Colonic mucosa (tissue), 4 donors: ENCODE results near the gene CER1. TPM values are rescaled to one million over a fixed set of nuclear protein-coding genes. Genes with fewer than 3 reads are reported as not detected.

Experiments
- DNase-seq: peaks from one replicate; pipeline ENCODE4 v3.0.0-alpha.2; 2020
- H3K27ac ChIP-seq: fragments of 200-600 bp; one replicate; pipeline ENCODE4 v1.8.0; 2021
- H3K27me3 ChIP-seq: fragments of 200-600 bp; one replicate; pipeline ENCODE4 v1.8.0; 2021
- H3K36me3 ChIP-seq: fragments of 200-600 bp; one replicate; pipeline ENCODE4 v1.8.0; 2021
- H3K4me1 ChIP-seq: fragments of 200-600 bp; one replicate; pipeline ENCODE4 v1.8.0; 2021; ENCODE audit warnings: mild to moderate bottlenecking
- H3K4me3 ChIP-seq: fragments of 200-600 bp; one replicate; pipeline ENCODE4 v1.8.0; 2021
- H3K9ac ChIP-seq, 2 donors: one replicate each; pipeline ENCODE4 v1.7.0; 2013; ENCODE audit warnings: control low read depth in 2 of 2, low read depth in 2 of 2, low read length in 2 of 2
- H3K9me3 ChIP-seq: fragments of 200-600 bp; one replicate; pipeline ENCODE4 v1.8.0; 2021
- CTCF ChIP-seq: fragments of 200-600 bp; IDR thresholded peaks from one replicate; pipeline ENCODE4 v1.8.0; 2022; ENCODE audit warnings: antibody characterized with exemption, mild to moderate bottlenecking
- intact Hi-C: fragments of 100-400 bp; cut with DNase I; formaldehyde crosslinking; loops from one replicate; pipeline ENCODE4 v1.14.1; 2022
- total RNA-seq, 2 donors: library from RNA; stranded (reverse); fragmentation: NEBNext Ultra II Directional in 1 of 2; extraction: Animal tissue kit (Norgen Biotek cat#: 25700) in 1 of 2; gene quantifications; one replicate each; pipeline ENCODE4 v1.2.1, GENCODE V29; 2021
- donor health status: healthy.
- donor health status: DM: no; HTN: no; CAD: no.
- donor health status: DM: no; HTN: no; CAD: no.

The CER1 gene
- total RNA-seq, 2 donors from 2014 or later: not detected

DNA sequence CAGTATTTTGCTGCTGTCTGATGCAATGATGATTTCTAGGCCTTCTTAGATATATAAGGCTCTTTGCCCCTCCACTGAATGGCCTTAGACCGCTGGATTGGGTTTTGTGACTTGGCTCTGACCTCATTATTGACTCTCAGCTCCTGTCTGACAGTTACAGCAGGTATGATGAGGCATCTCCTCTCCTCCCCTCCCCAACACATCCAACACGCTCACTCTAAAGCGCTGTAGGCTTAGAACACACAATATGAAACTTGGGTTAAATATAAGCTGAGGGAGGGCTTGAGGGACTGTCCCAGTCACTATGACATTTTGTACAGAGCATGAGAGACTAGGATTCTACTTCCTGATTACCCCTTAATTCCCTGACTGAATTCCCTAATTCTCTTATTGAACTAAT, 18.8 kb upstream of the CER1 start:
- H3K9ac ChIP-seq: no peak overlapping the region
- H3K27me3 ChIP-seq: no peaks in the 10 kb centered on the region
- H3K36me3 ChIP-seq: no peaks in the 10 kb centered on the region
- no peak for TF ChIP-seq CTCF
- no peak for DNase-seq
- no peaks in the 10 kb centered on the region for H3K9me3 ChIP-seq
- no peak overlapping the region for H3K4me3 ChIP-seq
- H3K27ac ChIP-seq: no peak overlapping the region
- intact Hi-C loops: no loop called here
- no peaks in the 10 kb centered on the region for H3K4me1 ChIP-seq

- no peaks in the 10 kb centered on the region for H3K4me1 ChIP-seq
- no peak overlapping the region for H3K9ac ChIP-seq
- H3K27me3 ChIP-seq: no peaks in the 10 kb centered on the region
- no peaks in the 10 kb centered on the region for H3K9me3 ChIP-seq
- H3K36me3 ChIP-seq: no peaks in the 10 kb centered on the region
- no peak overlapping the region for H3K4me3 ChIP-seq
- DNase-seq: no peak
- TF ChIP-seq CTCF: no peak
- intact Hi-C loops: no loop called here
- no peak overlapping the region for H3K27ac ChIP-seq
Measured at GRCh38 chr9:14733133-14733532, 10.6 kb upstream of the CER1 start.

GRCh38 chr9:14731294-14731981, 8.9 kb upstream of the CER1 start:
- Histone ChIP-seq H3K9ac (no peak overlapping the region), H3K4me1 (no peaks in the 10 kb centered on the region), H3K4me3 (no peak overlapping the region), H3K9me3 (no peaks in the 10 kb centered on the region), H3K36me3 (no peaks in the 10 kb centered on the region), H3K27me3 (no peaks in the 10 kb centered on the region), H3K27ac (no peak overlapping the region)
- TF ChIP-seq CTCF: no peak
- no peak for DNase-seq
- intact Hi-C loops: no loop called here

DNA sequence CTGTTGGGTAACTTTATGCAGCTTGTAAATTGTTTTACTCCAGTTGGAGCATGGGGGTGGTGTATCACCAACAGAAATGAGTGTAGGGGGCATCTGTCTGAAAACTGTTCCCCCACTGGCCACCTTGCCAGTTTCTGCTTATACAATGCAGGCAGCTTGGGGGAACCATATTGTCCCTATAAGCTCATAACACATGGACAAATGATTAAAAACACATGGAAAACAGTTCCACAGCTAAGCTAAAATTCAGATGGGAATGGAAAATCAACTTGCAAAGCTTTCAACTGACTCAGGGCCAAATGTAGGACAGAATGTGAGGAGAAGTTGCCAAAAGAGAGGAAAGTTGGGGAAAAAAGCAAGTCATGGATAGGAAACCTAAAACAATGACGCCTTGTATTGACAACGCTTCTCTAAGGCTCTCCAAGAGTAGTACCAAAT, 7.9 kb upstream of the CER1 start:
- no peak for TF ChIP-seq CTCF
- H3K4me3 ChIP-seq: no peak overlapping the region
- no peaks in the 10 kb centered on the region for H3K27me3 ChIP-seq
- no peaks in the 10 kb centered on the region for H3K9me3 ChIP-seq
- DNase-seq: no peak
- no peak overlapping the region for H3K9ac ChIP-seq
- H3K4me1 ChIP-seq: no peaks in the 10 kb centered on the region
- intact Hi-C loops: no loop called here
- no peaks in the 10 kb centered on the region for H3K36me3 ChIP-seq
- H3K27ac ChIP-seq: no peak overlapping the region

GRCh38 chr9:14723301-14723700, 768 bp upstream of the CER1 start:
- intact Hi-C loops: no loop called here

More at GRCh38 chr9:14723301-14723700, 768 bp upstream of the CER1 start:
- no peak for TF ChIP-seq CTCF
- Histone ChIP-seq H3K4me3 (no peak overlapping the region), H3K27ac (no peak overlapping the region), H3K4me1 (no peaks in the 10 kb centered on the region), H3K9me3 (no peaks in the 10 kb centered on the region), H3K27me3 (no peaks in the 10 kb centered on the region), H3K9ac (no peak overlapping the region), H3K36me3 (no peaks in the 10 kb centered on the region)
- no peak for DNase-seq
